SK-N-MC (cell line): ENCODE measurements around the gene AKNA.

Experiments
- EZH2 ChIP-seq: fragments of 200-600 bp; sonication (generic); IDR thresholded peaks from one replicate; pipeline ENCODE4 v1.6.1; 2017; ENCODE audit warnings: antibody characterized with exemption
- POLR2AphosphoS5 ChIP-seq: IDR thresholded peaks from 2 replicates; pipeline ENCODE4 v1.6.1; 2012; ENCODE audit warnings: mild to moderate bottlenecking, low read depth, low read length, borderline replicate concordance

DNA sequence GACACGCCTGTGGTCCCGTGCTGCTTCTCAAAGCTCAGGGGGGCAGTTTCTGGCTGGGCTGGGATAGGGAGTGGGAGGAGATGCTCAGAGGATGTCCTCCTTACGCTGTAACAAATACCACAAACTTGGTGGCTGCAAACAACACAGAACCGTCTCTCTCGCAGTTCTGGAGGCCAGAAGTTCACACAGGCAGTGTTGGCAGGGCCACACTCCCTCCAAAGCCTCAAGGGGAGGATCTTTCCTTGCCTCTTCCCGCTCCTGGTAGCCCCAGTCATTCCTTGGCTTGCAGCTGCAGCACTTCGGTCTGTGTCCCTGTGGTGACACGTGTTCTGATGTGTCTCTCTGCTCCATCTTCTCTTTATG, 75.3 kb downstream of the AKNA start:
- TF ChIP-seq EZH2 (no peak), POLR2AphosphoS5 (no peak)
